ENCODE measurements around the gene CASP2. TPM values are rescaled to one million over a fixed set of nuclear protein-coding genes. Genes with fewer than 3 reads are reported as not detected.
A peak's percentile ranks its signal among the peaks of the same experiment; 100 is the strongest.

The CASP2 gene
- total RNA-seq, 2 experiments from 2014 or later = 71.8 to 79.7 TPM

DNA sequence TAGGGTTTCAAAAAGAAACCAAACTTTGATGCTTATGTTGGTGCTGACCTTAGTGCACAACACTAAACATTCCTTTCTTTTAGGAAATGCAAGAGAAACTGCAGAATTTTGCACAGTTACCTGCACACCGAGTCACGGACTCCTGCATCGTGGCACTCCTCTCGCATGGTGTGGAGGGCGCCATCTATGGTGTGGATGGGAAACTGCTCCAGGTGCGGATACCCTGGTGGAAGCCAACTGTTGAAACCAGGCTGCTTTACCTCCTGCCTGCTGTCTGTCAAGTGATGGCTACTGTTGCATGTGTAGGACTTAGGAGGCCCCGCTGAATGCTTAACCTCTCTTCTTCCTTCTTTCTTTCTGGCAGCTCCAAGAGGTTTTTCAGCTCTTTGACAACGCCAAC, 11.7 kb downstream of the CASP2 start:
- Mint-ChIP-seq H3K27ac (no peak overlapping the region), H3K4me1 (peaks cover 28% of the 10 kb centered on the region), H3K36me3 (peaks cover 39% of the 10 kb centered on the region), H3K27me3 (no peaks in the 10 kb centered on the region), H3K4me3 (no peak overlapping the region), H3K9me3 (no peaks in the 10 kb centered on the region)
- DNase-seq = peak; percentile 46

DNA sequence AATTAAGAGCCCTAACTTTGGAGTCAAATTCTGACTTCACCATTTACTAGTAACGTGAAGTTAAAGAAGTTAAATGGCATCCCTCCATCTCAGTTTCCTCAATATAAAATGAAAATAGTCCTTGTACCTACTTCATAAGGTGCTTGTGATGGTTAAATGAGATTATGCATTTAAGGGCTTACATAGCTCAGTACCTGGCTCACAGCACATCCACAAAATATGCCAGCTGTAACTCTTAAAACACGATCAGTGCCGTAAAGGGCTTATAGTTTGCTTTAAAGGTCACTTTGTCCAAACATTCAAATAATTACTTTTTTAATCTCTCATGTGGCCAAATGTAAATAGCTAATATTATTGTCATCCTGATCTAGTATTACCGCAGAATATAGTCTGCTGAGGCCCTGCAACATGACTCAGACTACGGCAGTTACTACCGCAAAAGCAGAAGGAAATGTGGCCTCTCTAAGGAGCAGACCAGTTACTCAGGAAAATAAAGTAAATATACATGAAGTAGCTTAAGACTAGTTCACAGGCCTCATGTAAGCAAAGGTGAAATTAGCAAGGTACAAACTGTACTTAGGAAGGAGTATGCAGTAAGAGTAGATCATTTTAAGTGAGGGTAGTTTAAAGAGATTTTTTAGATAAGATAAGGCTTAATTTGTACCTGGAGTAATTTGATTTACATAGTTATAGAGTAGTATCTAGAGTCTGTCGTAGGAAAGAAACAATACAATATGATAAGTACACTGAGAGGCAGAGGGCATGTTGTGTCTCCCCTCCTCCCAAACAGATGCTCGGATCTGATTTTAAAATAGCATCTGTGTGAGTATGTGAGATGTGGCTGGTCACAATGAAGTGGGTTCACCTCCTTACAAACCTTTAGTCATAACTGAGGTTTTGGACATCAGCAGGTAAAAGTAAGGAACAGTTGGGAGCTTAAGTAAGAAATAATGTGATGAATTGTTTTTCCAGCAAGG, 13.1 kb downstream of the CASP2 start:
- no peak for DNase-seq
- Mint-ChIP-seq H3K27ac (no peak overlapping the region), H3K4me3 (no peak overlapping the region), H3K9me3 (no peaks in the 10 kb centered on the region), H3K27me3 (no peaks in the 10 kb centered on the region), H3K4me1 (peaks cover 29% of the 10 kb centered on the region), H3K36me3 (peaks cover 41% of the 10 kb centered on the region)

DNA sequence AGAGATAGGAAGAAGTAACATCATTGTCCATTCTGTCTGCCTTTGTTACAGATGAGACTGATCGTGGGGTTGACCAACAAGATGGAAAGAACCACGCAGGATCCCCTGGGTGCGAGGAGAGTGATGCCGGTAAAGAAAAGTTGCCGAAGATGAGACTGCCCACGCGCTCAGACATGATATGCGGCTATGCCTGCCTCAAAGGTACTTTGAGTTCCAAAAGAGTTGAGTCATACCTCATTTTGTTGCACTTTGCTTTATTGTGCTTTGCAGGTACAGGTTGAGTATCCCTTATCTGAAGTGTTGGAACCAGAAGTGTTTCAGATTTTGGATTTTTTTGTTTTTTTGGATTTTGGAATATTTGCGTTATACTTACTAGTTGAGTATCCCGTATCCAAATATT, 15.6 kb downstream of the CASP2 start:
- H3K4me1 Mint-ChIP-seq = peaks cover 31% of the 10 kb centered on the region
- H3K27me3 Mint-ChIP-seq = no peaks in the 10 kb centered on the region
- no peaks in the 10 kb centered on the region for H3K9me3 Mint-ChIP-seq
- peaks cover 60% of the 10 kb centered on the region for H3K36me3 Mint-ChIP-seq
- no peak for DNase-seq
- no peak overlapping the region for H3K4me3 Mint-ChIP-seq
- no peak overlapping the region for H3K27ac Mint-ChIP-seq

DNA sequence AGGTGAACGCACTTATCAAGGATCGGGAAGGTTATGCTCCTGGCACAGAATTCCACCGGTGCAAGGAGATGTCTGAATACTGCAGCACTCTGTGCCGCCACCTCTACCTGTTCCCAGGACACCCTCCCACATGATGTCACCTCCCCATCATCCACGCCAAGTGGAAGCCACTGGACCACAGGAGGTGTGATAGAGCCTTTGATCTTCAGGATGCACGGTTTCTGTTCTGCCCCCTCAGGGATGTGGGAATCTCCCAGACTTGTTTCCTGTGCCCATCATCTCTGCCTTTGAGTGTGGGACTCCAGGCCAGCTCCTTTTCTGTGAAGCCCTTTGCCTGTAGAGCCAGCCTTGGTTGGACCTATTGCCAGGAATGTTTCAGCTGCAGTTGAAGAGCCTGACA, 16.8 kb downstream of the CASP2 start:
- DNase-seq = no peak
- Mint-ChIP-seq H3K36me3 (peaks cover 62% of the 10 kb centered on the region), H3K27me3 (no peaks in the 10 kb centered on the region), H3K9me3 (no peaks in the 10 kb centered on the region), H3K4me3 (no peak overlapping the region), H3K4me1 (peaks cover 25% of the 10 kb centered on the region), H3K27ac (peak overlapping the region; percentile 49)

DNA sequence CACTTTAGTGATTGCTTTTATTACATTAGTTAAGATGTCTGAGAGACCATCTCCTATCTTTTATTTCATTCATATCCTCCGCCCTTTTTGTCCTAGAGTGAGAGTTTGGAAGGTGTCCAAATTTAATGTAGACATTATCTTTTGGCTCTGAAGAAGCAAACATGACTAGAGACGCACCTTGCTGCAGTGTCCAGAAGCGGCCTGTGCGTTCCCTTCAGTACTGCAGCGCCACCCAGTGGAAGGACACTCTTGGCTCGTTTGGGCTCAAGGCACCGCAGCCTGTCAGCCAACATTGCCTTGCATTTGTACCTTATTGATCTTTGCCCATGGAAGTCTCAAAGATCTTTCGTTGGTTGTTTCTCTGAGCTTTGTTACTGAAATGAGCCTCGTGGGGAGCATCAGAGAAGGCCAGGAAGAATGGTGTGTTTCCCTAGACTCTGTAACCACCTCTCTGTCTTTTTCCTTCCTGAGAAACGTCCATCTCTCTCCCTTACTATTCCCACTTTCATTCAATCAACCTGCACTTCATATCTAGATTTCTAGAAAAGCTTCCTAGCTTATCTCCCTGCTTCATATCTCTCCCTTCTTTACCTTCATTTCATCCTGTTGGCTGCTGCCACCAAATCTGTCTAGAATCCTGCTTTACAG, 17.4 kb downstream of the CASP2 start:
- Mint-ChIP-seq H3K36me3 (peaks cover 64% of the 10 kb centered on the region), H3K9me3 (no peaks in the 10 kb centered on the region), H3K27me3 (no peaks in the 10 kb centered on the region), H3K27ac (no peak overlapping the region), H3K4me3 (no peak overlapping the region), H3K4me1 (peaks cover 30% of the 10 kb centered on the region)
- DNase-seq = peak; percentile 60

DNA sequence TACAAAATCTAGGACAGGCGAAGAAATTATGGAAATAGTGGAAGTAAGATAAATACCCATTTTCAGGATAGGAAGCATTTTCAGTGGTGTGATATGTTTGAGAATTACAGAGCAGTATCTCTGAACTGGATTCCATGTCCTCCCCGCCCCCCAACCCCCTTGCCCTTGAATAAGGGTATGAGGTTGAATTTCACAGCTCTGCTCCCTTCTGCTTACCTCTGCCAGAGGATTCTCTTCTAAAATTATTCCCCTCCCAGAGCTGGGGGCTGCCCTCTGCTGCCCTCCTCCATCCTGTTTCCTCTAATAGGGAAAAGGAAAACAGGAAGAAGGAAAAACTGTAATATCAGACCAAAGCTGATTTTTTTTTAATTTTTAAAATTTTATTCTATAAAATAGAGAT, 20.5 kb downstream of the CASP2 start:
- H3K4me1 Mint-ChIP-seq = peaks cover 36% of the 10 kb centered on the region
- peak overlapping the region; percentile 4 for H3K27ac Mint-ChIP-seq

DNA sequence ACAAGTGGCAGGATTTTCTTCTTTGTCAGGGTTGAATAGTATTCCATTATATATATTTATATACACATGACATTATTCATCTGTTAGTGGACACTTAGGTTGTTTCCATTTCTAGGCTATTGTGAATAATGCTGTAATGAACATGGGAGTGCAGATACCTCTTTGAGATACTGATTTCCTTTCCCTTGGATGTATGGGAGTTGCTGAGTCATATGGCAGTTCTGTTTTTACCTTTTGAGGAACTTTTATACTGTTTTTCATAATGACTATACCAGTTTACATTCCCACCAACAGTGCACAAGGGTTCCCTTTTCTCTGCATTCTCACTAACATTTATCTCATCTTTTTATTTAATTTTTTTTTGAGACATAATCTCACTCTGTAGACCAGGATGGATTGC, 26.0 kb downstream of the CASP2 start:
- no peaks in the 10 kb centered on the region for H3K27me3 Mint-ChIP-seq
- no peak for DNase-seq
- H3K36me3 Mint-ChIP-seq = peaks cover 18% of the 10 kb centered on the region
- no peak overlapping the region for H3K27ac Mint-ChIP-seq
- no peak overlapping the region for H3K4me3 Mint-ChIP-seq
- no peaks in the 10 kb centered on the region for H3K9me3 Mint-ChIP-seq
- peaks cover 14% of the 10 kb centered on the region for H3K4me1 Mint-ChIP-seq

More for the DNA sequence above, 20.5 kb downstream of the CASP2 start:
- Mint-ChIP-seq H3K9me3 (no peaks in the 10 kb centered on the region), H3K36me3 (peaks cover 54% of the 10 kb centered on the region), H3K4me3 (no peak overlapping the region), H3K27me3 (no peaks in the 10 kb centered on the region)
- DNase-seq = no peak

DNA sequence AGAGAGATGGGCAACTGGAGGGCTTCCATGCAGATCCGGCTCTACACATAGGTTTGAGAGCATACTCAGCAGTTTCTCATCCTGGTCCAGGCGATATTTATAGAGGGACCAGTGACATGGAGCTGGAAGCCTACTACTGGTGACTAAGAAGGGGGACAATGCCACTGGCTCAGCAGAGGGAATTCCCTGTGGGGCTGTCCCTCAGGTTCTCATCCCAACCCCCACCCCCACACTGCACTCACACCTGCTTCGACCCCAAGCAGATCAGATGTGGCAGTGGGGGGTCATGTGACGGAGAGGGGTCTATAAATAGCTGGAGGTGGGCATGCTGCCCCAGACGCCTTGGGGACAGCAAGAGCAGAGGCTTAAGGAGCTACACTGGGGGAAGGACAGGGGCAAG, 27.6 kb downstream of the CASP2 start, which contains the start of gene CLCN1:
CLCN1 (plus strand) TSS at position 336 of the 400 bp plus-strand sequence. CDS start 102 bp downstream, outside the sequence.
- no peak for DNase-seq
- Mint-ChIP-seq H3K4me1 (peaks cover 7% of the 10 kb centered on the region), H3K27me3 (no peaks in the 10 kb centered on the region), H3K4me3 (no peak within 1 kb of the TSS), H3K9me3 (no peaks in the 10 kb centered on the region), H3K27ac (no peak within 1 kb of the TSS), H3K36me3 (peaks cover 2% of the 10 kb centered on the region)

DNA sequence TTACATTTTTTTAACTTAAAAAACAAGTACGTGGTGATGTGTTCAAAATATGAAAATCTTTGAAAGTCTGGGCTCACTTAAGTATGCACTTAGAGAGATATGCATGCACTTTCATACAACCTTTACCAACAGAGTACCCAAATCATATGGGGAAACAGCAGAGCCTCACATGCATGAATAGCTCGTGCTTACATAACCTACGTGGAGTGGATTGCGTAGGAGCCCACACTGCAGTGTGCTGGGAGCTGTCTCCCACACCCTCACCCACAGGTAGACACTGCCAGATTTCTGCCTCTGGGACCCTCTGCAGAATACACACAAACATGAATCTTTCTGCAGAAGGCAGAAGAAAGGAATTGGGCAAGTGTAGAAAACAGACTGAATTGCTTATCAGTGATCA, 28.3 kb downstream of the CASP2 start:
- DNase-seq = no peak
- Mint-ChIP-seq H3K9me3 (no peaks in the 10 kb centered on the region), H3K27ac (no peak overlapping the region), H3K4me3 (no peak overlapping the region), H3K27me3 (no peaks in the 10 kb centered on the region), H3K36me3 (no peaks in the 10 kb centered on the region), H3K4me1 (peaks cover 3% of the 10 kb centered on the region)

DNA sequence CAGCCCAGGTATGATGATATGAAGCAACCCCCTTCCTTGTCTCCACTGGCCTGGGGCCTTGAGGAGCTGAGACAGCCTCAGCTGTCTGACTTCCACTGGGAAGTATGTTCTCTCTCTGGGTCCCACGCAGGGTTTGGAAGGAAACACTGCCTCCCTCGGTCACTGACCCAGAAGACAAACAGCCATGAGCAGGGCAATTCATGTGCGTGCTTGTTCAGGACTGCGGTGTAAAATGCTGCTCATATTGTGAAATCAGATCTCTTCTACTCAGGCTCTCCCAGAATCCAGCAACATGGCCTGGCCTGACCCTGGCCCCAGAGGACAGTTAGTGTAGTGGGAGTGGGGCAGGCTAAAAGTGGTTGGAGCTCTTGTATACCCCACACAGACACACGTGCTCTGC, 30.5 kb downstream of the CASP2 start:
- no peak for DNase-seq
- H3K36me3 Mint-ChIP-seq = no peaks in the 10 kb centered on the region
- no peak overlapping the region for H3K27ac Mint-ChIP-seq
- no peaks in the 10 kb centered on the region for H3K27me3 Mint-ChIP-seq
- H3K4me1 Mint-ChIP-seq = peaks cover 3% of the 10 kb centered on the region
- no peak overlapping the region for H3K4me3 Mint-ChIP-seq
- no peaks in the 10 kb centered on the region for H3K9me3 Mint-ChIP-seq

DNA sequence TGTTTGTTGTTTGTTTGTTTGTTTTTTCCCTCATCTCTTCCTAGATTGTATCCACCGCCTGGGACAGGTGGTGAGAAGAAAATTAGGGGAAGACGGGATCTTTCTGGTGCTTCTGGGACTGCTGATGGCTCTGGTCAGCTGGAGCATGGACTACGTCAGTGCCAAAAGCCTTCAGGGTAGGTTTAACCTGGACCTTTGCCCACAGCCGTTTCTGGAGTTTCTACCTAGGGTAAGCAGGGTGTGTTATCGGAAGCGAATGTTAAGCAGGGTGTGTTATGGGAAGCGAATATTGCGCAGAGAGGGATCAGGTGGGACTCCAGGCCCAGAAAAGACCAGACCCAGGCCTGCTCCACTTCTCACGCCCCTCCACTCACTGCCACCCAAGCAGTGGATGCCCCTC, 32.5 kb downstream of the CASP2 start:
- no peak for DNase-seq
- no peak overlapping the region for H3K4me3 Mint-ChIP-seq
- H3K9me3 Mint-ChIP-seq = no peaks in the 10 kb centered on the region
- no peak overlapping the region for H3K27ac Mint-ChIP-seq
- H3K27me3 Mint-ChIP-seq = no peaks in the 10 kb centered on the region
- no peaks in the 10 kb centered on the region for H3K36me3 Mint-ChIP-seq
- peaks cover 4% of the 10 kb centered on the region for H3K4me1 Mint-ChIP-seq

DNA sequence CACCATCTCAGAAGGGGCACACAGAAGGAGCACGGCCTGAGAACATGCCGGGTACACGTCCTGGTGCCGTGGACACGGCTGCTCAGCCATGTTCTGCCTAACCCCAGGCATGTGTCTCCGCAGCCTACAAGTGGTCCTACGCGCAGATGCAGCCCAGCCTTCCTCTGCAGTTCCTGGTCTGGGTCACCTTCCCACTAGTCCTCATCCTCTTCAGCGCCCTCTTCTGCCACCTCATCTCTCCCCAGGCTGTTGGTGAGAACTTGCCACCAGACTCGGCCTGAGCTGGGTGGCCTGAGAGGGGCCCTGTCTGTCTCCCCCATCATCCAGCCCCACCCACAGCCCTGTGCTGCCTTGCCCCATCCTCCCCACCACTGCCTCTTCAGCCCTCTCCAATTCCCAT, 33.1 kb downstream of the CASP2 start:
- no peak overlapping the region for H3K27ac Mint-ChIP-seq
- no peaks in the 10 kb centered on the region for H3K27me3 Mint-ChIP-seq
- no peak overlapping the region for H3K4me3 Mint-ChIP-seq
- no peak for DNase-seq
- H3K36me3 Mint-ChIP-seq = no peaks in the 10 kb centered on the region
- H3K4me1 Mint-ChIP-seq = peaks cover 4% of the 10 kb centered on the region
- no peaks in the 10 kb centered on the region for H3K9me3 Mint-ChIP-seq

DNA sequence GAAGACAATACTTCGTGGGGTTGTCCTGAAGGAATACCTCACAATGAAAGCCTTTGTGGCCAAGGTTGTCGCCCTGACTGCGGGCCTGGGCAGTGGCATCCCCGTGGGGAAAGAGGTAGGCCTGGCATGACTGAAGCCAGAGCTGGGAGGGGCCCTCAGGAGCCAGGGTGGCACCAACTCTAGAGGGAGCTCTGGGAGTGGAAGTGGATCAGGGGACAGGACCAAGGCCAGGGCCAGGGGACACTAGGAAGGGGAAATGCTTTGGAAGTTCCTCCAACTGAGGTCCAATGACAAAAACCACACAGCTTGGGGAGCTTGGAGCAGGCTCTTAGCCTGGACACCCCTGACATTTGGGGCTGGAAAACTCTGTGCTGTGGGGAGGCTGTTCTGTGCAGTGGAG, 33.6 kb downstream of the CASP2 start:
- no peaks in the 10 kb centered on the region for H3K36me3 Mint-ChIP-seq
- DNase-seq = no peak
- H3K27me3 Mint-ChIP-seq = no peaks in the 10 kb centered on the region
- no peaks in the 10 kb centered on the region for H3K9me3 Mint-ChIP-seq
- no peak overlapping the region for H3K27ac Mint-ChIP-seq
- no peak overlapping the region for H3K4me3 Mint-ChIP-seq
- H3K4me1 Mint-ChIP-seq = peaks cover 4% of the 10 kb centered on the region

DNA sequence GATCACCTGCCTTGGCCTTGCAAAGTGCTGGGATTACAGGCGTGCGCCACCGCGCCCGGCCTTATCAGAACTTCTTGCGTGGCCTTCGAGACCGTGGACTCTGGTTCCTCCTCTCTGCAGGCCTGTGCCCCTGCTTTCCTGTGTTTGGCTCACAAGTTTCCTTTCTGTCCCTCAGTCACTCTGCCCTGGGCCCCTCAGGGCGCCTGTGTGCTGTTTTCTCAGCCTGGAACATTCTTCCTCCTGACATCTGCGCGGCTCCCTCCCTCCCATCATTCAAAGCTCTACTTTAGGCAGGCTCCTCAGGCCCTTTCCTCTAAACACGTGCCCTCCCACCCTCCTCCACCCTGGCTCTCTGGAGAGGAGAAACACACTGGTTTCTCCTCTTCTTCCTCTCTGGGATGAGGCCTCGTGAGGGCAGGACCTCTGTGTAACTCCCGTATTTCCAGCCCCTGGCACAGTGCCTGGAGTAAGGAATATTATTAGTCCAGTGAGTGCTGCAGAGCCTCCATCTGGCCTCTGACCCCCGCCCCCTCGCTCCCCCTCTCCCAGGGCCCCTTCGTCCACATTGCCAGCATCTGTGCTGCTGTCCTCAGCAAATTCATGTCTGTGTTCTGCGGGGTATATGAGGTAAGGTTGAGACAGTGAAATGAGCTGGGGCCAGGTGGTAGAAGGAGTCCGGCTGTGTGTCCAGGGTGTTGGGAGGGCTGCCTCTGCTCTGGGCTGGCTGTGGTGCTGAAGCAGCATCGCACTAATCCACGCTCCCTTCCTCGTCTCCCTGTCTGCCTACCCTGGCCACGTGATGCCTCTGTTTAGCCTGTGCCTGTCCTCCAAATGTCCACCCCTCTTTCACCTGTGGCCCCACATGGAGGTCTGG, 34.8 kb downstream of the CASP2 start:
- no peak for DNase-seq
- Mint-ChIP-seq H3K9me3 (no peaks in the 10 kb centered on the region), H3K36me3 (no peaks in the 10 kb centered on the region), H3K4me1 (peaks cover 4% of the 10 kb centered on the region), H3K4me3 (no peak overlapping the region), H3K27me3 (no peaks in the 10 kb centered on the region), H3K27ac (no peak overlapping the region)

DNA sequence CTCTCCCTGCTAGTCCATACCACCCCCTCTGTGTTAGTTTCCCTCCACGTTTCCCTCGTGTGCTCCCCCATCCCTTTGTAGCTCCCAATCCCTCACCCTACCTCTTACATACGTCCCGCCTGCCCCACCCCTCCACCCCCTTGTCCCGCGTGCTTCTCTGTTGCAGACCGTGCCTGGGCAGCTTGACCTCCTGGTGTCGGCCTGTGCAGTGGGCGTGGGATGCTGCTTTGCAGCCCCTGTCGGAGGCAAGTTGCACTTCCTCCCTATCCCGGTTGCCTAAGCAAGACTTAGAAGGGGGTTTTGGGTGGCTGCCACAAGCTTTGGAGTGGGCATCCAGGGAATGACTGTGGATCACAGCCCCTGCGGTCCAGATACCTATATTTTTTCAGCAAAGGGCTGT, 35.5 kb downstream of the CASP2 start:
- H3K4me3 Mint-ChIP-seq = no peak overlapping the region
- DNase-seq = no peak
- no peaks in the 10 kb centered on the region for H3K36me3 Mint-ChIP-seq
- H3K9me3 Mint-ChIP-seq = no peaks in the 10 kb centered on the region
- H3K4me1 Mint-ChIP-seq = peaks cover 4% of the 10 kb centered on the region
- no peak overlapping the region for H3K27ac Mint-ChIP-seq
- no peaks in the 10 kb centered on the region for H3K27me3 Mint-ChIP-seq
